Mesenteric fat pad (tissue), 1 donor: ENCODE measurements around the gene PDIA3. TPM values are rescaled to one million over a fixed set of nuclear protein-coding genes. Genes with fewer than 3 reads are reported as not detected.
"Not testable (repeated sequence)": the region's sequence is repeated elsewhere in the genome, so short reads cannot be mapped to it uniquely, and the experiment has no call there.

Source experiments
- DNase-seq: peaks from one replicate; pipeline ENCODE4 v3.0.0-alpha.2; 2020; ENCODE audit warnings: low spot score
- long read RNA-seq: library from polyadenylated mRNA; unstranded; transcript quantifications from one replicate; pipeline ENCODE4 v2.0.0, GENCODE V29; 2020
- total RNA-seq: library from RNA; stranded (reverse); fragmentation: NEBNext Ultra II Directional; extraction: Animal tissue kit (Norgen Biotek cat#: 25700); gene quantifications from one replicate; pipeline ENCODE4 v1.2.1, GENCODE V29; 2021
- donor health status: DM: yes; HTN: yes; CAD: no.

PDIA3 gene
- total RNA-seq: 295 TPM
- long read RNA-seq, transcript PDIA3-201 (13 exons, 3,727 nt): major isoform, 797 of 882 reads
- long read RNA-seq, partial matches to known transcripts: 57 of 882 reads
- long read RNA-seq, other reads (novel, unspliced or antisense): 28 of 882 reads

DNA sequence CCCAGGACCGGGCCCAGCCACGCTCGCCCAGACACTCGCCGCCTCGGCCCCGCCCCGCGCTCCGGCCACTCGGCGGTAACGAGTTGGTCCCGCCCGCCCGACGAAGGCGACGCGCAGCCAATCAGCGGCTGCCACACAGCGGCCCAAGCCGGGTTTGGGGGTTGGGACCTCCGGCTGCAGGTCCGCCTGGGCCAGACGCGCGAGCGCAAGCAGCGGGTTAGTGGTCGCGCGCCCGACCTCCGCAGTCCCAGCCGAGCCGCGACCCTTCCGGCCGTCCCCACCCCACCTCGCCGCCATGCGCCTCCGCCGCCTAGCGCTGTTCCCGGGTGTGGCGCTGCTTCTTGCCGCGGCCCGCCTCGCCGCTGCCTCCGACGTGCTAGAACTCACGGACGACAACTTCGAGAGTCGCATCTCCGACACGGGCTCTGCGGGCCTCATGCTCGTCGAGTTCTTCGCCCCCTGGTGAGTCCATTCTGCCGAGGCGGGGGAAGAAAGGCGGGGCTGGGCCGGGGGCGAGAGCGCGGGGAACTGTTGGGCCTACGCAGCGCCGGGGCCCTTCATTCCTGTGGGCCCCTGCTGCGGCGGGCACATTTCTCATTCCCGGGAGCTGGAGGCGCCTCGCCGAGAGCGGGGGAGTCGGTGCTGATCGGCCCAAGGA, at the start of gene PDIA3:
Gene PDIA3 (plus strand): TSS at position 194 of the 658 bp plus-strand sequence. CDS start 102 bp downstream, at position 296.
- peak; percentile 98 for DNase-seq

DNA sequence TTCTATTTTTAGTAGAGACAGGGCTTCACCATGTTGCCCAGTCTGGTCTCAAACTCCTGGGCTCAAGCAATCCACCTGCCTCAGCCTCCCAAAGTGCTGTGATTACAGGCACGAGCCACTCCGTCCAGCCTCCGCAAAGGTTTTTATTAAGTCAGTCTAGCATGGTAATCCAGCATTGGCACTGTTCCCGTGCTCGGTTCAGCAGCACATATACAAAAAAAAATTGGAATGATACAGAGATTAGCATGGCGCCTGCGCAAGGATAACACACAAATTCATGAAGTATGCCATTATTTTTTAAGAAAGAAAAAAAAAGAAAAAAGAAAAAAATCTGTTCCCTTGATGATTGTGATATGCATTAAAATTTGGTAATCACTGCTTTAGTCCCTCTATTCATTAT, 44.1 kb upstream of the PDIA3 start:
- DNase-seq: no peak

DNA sequence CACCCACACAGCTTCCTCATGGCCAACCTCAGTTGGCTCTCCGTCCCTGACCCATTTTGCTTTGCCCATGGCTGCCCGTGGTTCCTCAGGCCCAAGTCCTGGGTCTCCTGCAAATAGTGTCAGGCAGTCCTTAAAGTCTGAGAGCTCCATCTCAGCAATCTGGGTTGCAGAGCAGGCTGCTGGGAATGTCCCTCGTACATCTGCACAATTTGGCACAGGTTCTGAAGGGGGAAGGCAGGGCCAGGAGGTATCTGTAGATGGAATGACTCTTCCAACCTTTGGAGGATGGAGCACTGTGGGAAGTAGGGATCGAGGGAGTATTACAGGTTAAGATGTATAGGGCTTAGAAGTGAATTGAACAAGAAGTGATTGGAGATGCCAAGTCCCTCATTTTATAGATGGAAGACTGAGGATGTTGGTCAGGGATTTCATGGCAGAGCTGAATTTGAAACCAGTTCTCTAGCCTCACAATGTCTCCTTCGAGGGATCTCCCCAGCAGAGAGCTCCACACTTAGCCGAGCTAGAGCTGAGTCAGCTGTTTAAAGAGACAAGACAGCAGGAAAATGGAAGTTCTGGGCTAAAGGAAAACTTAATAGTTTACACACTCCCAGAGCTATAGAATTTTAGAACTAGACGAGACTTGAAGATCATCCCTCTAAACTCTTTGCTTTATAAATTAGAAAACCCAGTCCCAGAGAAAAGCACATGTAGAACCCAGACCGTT, 43.4 kb upstream of the PDIA3 start:
- no peak for DNase-seq

DNA sequence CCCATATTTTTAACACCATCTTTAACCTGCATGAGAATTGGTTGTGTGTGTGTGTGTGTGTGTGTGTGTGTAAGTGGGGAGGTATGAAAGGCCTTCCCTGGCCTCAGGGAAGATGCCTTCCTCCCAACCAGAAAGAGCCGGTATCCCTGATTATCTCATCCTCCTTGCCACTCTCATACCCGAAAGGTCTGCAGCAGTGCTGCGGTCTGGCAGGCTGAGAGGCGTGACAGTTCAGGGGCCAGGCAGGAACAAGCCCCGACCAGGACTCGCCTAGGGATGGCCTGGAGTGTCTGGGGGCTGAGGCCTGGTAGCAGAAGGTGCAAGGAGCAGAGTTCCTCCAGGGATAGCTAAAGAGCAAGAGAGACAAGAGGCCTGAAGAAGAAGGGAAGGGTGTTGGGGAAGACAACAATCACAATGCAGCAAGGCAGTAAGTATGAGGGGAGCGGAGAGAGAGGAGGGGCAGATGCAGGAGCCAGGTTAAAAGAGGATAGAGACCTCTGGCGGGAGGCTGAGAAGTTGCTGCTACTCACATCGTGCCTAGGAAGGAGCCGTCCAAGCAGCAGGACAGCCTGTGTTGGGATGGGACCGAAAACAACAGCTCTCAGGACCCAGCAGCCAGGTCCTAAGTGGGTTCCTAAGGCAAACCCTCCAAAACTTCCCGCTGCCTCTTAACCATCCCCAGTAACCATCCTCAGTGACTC, 35.7 kb upstream of the PDIA3 start:
- DNase-seq: not testable (repeated sequence)

- DNase-seq: no peak
Measured at GRCh38 chr15:43723151-43723550, 23.1 kb upstream of the PDIA3 start.

GRCh38 chr15:43726306-43726705, 19.9 kb upstream of the PDIA3 start:
- not testable (repeated sequence) for DNase-seq

GRCh38 chr15:43728053-43728725, 18.0 kb upstream of the PDIA3 start:
- not testable (repeated sequence) for DNase-seq

- no peak for DNase-seq
Measured at GRCh38 chr15:43735416-43735815, 10.8 kb upstream of the PDIA3 start.

DNA sequence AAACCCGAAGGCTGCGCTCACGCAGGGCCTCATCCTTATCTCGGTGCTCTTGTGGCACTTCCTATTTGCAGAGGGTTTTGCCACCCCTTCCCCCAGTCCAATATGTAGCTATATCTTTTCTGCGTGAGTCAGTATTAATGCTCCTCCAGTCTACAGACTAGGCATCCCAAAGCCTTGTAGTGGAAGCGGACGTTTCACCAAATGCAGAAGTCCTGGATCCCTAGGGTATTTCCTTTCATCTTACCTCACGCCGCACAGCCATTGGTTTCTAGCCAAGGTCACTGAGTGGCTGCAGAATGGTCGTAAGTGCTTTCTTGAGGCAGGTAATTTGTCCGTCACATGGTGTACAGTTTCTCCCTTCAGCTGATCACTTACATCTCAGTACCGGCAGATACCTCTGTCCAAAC, 668 bp downstream of the PDIA3 start:
- DNase-seq: not testable (repeated sequence)

DNA sequence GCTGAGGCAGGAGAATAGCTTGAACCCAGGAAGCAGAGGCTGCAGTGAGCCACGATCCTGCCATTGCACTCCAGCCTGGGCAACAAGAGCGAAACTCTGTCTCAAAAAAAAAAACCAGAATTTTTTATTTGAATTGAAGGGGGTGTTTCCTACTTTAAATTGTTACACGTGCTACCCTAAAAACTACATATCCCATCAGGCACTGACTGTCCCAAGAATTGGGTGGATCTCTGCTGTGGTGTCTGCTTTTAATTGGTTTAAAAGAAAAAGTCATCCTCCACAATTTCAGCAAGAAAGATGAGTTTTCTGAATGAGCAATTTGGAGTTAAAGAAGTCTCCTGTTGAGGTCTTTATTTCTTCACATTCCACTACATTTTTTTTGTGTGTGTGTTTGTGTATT, 2.1 kb downstream of the PDIA3 start:
- DNase-seq: no peak

DNA sequence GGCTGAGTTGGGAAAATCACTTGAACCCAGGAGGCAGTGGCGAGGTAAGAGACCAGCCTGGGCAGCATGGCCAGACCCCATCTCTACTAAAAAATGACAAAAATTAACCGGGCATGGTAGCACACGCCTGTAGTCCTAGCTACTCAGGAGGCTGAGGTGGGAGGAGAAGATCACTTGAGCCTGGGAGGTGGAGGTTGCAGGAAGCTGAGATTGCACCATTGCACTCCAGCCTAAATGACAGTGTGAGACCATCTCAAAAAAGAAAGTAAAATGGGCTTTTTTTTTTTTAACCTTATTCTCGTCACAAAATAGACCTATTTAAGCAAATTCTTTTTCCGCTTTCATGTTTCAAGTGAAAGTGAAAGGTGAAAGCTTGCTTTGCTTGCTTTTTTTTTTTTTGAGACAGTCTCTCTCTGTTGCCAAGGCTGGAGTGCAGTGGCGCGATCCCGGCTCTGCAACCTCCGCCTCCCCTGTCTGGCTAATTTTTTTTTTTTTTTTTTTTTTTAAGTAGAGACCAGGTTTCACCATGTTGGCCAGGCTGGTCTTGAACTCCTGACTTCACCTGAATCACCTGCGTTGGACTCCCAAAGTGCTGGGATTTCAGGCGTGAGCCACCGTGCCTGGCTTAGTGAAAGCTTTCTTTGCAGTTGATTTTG, 3.6 kb downstream of the PDIA3 start:
- no peak for DNase-seq

GRCh38 chr15:43751885-43752284, 5.6 kb downstream of the PDIA3 start:
- no peak for DNase-seq

DNA sequence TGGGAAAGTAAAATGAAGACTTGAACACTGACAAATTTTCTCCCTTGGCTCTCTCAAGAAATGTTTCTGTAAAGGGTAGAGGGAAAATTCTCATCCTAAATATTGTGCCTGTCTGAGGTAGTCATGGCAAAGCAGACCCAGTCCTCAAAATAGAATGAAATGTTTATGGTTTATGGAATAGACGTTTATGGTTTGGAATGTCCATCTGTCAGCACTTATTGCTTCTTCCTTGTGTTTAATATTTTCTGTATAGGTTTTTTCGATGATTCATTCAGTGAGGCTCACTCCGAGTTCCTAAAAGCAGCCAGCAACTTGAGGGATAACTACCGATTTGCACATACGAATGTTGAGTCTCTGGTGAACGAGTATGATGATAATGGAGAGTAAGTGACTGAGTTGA, 16.6 kb downstream of the PDIA3 start:
- DNase-seq: no peak

GRCh38 chr15:43763819-43764446, 17.7 kb downstream of the PDIA3 start:
- no peak for DNase-seq

DNA sequence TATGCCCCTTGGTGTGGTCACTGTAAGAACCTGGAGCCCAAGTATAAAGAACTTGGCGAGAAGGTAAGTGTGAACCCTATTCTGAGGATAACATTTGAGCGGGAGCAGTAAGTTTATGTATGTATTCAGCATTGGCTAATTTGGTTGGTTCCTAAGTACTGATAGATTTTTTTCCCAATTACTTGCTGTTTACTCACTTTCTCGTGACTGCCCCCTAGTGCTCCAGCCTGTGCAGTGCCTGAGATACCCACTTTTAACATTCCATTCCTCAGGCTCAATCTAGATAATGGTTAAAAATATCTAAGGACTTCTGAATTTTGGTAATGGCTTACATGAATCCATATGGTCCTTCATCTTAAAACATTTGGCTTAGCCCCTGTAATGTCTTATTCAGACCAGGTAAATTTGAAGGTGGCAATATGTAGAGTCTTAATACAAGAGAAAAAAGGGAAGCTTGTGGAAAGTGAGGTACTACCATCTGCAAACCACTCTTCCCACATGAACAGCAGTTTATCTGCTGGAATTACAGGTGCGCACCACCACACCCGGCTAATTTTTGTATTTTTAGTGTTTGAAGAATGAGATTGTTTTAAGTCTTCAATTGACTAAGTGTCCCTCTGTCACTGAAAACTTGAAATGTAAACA, 23.5 kb downstream of the PDIA3 start:
- DNase-seq: no peak

DNA sequence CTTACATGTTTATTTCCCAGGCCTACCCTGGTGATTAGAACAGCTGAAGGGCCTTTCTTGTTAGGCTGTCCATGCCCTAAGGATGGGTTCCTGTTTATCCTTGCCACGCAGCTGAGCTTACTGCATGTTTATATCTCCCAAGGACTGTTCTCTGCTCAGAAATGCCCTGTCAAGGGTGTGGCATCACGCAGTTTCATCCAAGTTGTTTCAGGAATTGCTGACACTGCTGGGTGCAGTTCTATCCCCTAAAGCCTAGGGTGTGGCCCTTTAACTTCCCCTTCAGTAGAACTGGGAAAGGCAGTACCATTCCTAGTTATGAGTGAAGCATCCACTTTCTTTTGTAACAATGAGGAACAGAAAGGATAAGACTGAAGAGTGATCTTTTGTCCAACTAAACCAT, 25.6 kb downstream of the PDIA3 start:
- no peak for DNase-seq

DNA sequence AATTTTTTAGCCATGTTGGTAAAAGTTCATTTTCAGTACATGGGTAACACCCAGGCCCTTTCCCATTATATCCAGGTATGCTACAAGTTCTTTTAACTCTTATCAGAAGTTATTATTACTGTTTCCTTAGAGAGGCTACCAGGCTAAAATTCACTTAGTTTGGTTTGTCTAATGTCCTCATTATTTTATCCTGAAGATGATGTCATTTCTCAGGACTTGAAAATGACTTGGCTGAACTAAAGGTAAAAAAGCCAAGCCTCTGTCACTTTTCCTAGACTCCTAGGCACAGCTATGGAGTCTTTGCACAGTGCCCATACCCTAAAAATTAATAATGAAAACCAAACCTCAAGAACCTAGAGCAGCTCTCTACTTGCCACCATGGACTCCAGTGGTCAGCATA, 26.4 kb downstream of the PDIA3 start:
- DNase-seq: no peak

DNA sequence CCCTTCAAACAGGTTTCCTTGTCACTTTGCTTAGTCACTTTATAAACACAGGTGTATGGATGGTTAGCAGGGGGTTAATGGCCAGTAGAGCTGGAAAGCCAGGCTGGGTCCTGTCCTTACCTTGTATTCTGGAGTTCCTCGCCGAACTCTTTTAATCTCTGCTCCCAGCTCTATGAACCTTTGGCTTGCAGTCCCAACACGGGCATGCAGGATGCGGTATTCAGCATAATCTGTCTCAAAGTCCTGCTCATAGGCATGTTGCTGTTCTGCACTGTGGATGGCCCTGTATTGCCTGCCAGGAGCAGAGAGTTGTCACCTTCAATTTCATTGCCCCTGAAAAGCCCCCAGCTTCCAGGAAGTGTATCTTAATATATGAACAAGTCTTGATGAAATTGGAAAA, 27.8 kb downstream of the PDIA3 start:
- DNase-seq: no peak

- no peak for DNase-seq
Measured at GRCh38 chr15:43775411-43775965, 29.2 kb downstream of the PDIA3 start.
